Measurements from ENCODE around the gene SPDYE6.
"Not testable (repeated sequence)": the region's sequence is repeated elsewhere in the genome, so short reads cannot be mapped to it uniquely, and the experiment has no call there.

Gene SPDYE6

GRCh38 chr7:102317231-102318059 is 38.8 kb downstream of the SPDYE6 start:
- no peak for DNase-seq

- DNase-seq, result no peak
These were observed 42.1 kb downstream of the SPDYE6 start for GRCh38 chr7:102313997-102314780.

- no peak for DNase-seq
These were observed 43.9 kb downstream of the SPDYE6 start for GRCh38 chr7:102312317-102312716.

- no peak for DNase-seq
These were observed 45.8 kb downstream of the SPDYE6 start for GRCh38 chr7:102310414-102310815.

- DNase-seq, result no peak
These were observed 49.1 kb downstream of the SPDYE6 start for GRCh38 chr7:102306916-102307677.

GRCh38 chr7:102305414-102306268 is 50.6 kb downstream of the SPDYE6 start:
- no peak for DNase-seq

- no peak for DNase-seq
These were observed 51.6 kb downstream of the SPDYE6 start for GRCh38 chr7:102304668-102305067.

GRCh38 chr7:102303669-102304422 is 52.4 kb downstream of the SPDYE6 start:
- no peak for DNase-seq

GRCh38 chr7:102302025-102302424 is 54.2 kb downstream of the SPDYE6 start:
- no peak for DNase-seq

GRCh38 chr7:102301367-102301766 is 54.9 kb downstream of the SPDYE6 start:
- not testable (repeated sequence) for DNase-seq

- no peak for DNase-seq
These were observed 55.5 kb downstream of the SPDYE6 start for GRCh38 chr7:102300643-102301221.

- DNase-seq, result no peak
These were observed 58.6 kb downstream of the SPDYE6 start for GRCh38 chr7:102297487-102298218.

GRCh38 chr7:102296514-102296913 is 59.7 kb downstream of the SPDYE6 start:
- DNase-seq, result no peak

GRCh38 chr7:102296179-102296438 is 60.1 kb downstream of the SPDYE6 start:
- DNase-seq, result no peak

Data from stimulated activated CD4-positive, alpha-beta T cell treated with anti-CD3 and anti-CD28 coated beads, Interleukin-4, amount 100 ng/mL, for 1 hour (primary cell).